Spleen (tissue), 7 donors: Measurements from ENCODE around the gene DEF6.

Experiments used
- POLR2AphosphoS5 ChIP-seq, 3 donors: sonication (generic); formaldehyde crosslinking; IDR thresholded peaks; one replicate each; pipeline ENCODE4 v1.5.1; 2017; ENCODE audit warnings: antibody characterized with exemption in 3 of 3
- TF ChIP-seq, protein P1 (sequence below), 11 experiments: fragments of 200-600 bp in 7 of 11; fragments of 450-650 bp in 4 of 11; sonication (generic) in 4 of 11; IDR thresholded peaks in 8 of 11; conservative IDR thresholded peaks in 3 of 11; 1 replicate in 7 of 11; 2 replicates in 4 of 11; pipeline versions ENCODE4 v1.4.0 to v1.8.0; 2016 to 2021; ENCODE audit warnings: antibody characterized with exemption in 11 of 11, inconsistent platforms in 4 of 11, mild to moderate bottlenecking in 1 of 11
- donor health status: DM: no; HTN: no; CAD: no; lungs with moderate emphysema.
- donor health status: DM: no; HTN: no; CAD: no.
- donor health status: DM: no; HTN: no; CAD: no.

- TF ChIP-seq POLR2AphosphoS5 (IDR thresholded peaks at IDR 0.05), result no peak
- TF ChIP-seq, protein P1, sequence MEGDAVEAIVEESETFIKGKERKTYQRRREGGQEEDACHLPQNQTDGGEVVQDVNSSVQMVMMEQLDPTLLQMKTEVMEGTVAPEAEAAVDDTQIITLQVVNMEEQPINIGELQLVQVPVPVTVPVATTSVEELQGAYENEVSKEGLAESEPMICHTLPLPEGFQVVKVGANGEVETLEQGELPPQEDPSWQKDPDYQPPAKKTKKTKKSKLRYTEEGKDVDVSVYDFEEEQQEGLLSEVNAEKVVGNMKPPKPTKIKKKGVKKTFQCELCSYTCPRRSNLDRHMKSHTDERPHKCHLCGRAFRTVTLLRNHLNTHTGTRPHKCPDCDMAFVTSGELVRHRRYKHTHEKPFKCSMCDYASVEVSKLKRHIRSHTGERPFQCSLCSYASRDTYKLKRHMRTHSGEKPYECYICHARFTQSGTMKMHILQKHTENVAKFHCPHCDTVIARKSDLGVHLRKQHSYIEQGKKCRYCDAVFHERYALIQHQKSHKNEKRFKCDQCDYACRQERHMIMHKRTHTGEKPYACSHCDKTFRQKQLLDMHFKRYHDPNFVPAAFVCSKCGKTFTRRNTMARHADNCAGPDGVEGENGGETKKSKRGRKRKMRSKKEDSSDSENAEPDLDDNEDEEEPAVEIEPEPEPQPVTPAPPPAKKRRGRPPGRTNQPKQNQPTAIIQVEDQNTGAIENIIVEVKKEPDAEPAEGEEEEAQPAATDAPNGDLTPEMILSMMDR (IDR thresholded peaks at IDR 0.05 in 8 of 11, conservative IDR thresholded peaks at IDR 0.05 in 3 of 11), result no peak
These were observed 1.9 kb upstream of the DEF6 start for GRCh38 chr6:35295521-35296315.
